NCI-H146 (cell line): ENCODE measurements around the gene GYS2.
A peak's percentile ranks its signal among the peaks of the same experiment; 100 is the strongest.

Experiments
- DNase-seq: peaks from one replicate; lab custom pipeline; 2025; lab: John Stamatoyannopoulos, UW

GYS2 gene

GRCh38 chr12:21552635-21553328 is 51.9 kb downstream of the GYS2 start:
- DNase-seq = no peak

GRCh38 chr12:21551841-21552465 is 52.7 kb downstream of the GYS2 start:
- no peak for DNase-seq

- no peak for DNase-seq
Observed at GRCh38 chr12:21547437-21547836, 57.2 kb downstream of the GYS2 start.

- DNase-seq = no peak
Observed at GRCh38 chr12:21546716-21547115, 57.9 kb downstream of the GYS2 start.

GRCh38 chr12:21545557-21545956 is 59.1 kb downstream of the GYS2 start:
- no peak for DNase-seq

- DNase-seq = no peak
Observed at GRCh38 chr12:21543151-21543550, 61.5 kb downstream of the GYS2 start.

GRCh38 chr12:21542403-21542802 is 62.2 kb downstream of the GYS2 start:
- DNase-seq = peak; percentile 29

- peak; percentile 97 for DNase-seq
Observed at GRCh38 chr12:21541773-21542172, 62.9 kb downstream of the GYS2 start.

GRCh38 chr12:21539797-21540196 is 64.8 kb downstream of the GYS2 start:
- peak; percentile 71 for DNase-seq

- no peak for DNase-seq
Observed at GRCh38 chr12:21538061-21538653, 66.5 kb downstream of the GYS2 start.

GRCh38 chr12:21529456-21529855 is 75.2 kb downstream of the GYS2 start:
- DNase-seq = no peak

- no peak for DNase-seq
Observed at GRCh38 chr12:21528953-21529352, 75.7 kb downstream of the GYS2 start.

GRCh38 chr12:21527451-21528180 is 77.0 kb downstream of the GYS2 start:
- DNase-seq = peak; percentile 93

GRCh38 chr12:21526721-21527345 is 77.8 kb downstream of the GYS2 start:
- DNase-seq = peak; percentile 57

- DNase-seq = peak; percentile 11
Observed at GRCh38 chr12:21526053-21526452, 78.6 kb downstream of the GYS2 start, which contains the start of gene SPX. TSS of gene SPX (plus strand) at chr12:21526296. CDS start at chr12:21526473, 177 bp downstream.

GRCh38 chr12:21523148-21523547 is 81.5 kb downstream of the GYS2 start:
- no peak for DNase-seq

GRCh38 chr12:21521541-21521940 is 83.1 kb downstream of the GYS2 start:
- DNase-seq = peak; percentile 55

- no peak for DNase-seq
Observed at GRCh38 chr12:21518451-21518850, 86.2 kb downstream of the GYS2 start.

- no peak for DNase-seq
Observed at GRCh38 chr12:21516281-21516680, 88.4 kb downstream of the GYS2 start.

GRCh38 chr12:21509768-21510167 is 94.9 kb downstream of the GYS2 start:
- DNase-seq = no peak

GRCh38 chr12:21507849-21508248 is 96.8 kb downstream of the GYS2 start:
- DNase-seq = no peak

- DNase-seq = no peak
Observed at GRCh38 chr12:21505888-21506287, 98.8 kb downstream of the GYS2 start.
